HG03280 (cell line): Measurements from ENCODE around the gene VENTX.

Experiments used
- ATAC-seq: cut with Tn5 transposase; IDR thresholded peaks from one replicate; pipeline ENCODE4 v1.9.1; 2021; ENCODE audit warnings: mild to moderate bottlenecking, moderate library complexity; ENCODE audit not compliant: unreplicated experiment

The VENTX gene

DNA sequence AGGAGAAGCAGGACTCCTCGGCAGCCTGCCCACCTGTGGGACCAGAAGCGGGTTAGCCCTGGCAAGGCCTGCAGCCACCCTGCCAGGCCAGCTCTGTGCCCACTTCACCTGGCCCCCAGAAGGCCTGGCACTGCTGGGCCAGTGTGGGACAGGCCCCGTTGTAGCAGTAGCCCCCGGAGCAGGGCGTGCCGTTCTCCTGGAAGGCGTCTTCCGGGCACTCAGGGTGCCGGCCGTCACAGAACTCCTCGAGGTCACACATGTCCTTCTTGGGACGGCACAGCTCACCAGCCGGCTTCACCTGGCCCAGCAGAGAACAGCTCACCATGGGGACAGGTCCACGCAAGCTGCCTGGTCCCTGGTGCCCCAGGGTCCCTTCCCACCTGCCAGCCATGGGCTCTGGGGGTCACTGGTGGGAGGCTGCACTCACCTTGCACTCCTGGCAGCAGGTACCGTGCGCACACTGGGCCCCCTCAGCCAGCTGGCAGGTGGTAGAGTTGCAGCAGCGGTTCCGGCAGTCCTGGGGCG, 33.2 kb downstream of the VENTX start:
- ATAC-seq: no peak

- no peak for ATAC-seq
These were observed 34.1 kb downstream of the VENTX start for GRCh38 chr10:133271521-133272300.

DNA sequence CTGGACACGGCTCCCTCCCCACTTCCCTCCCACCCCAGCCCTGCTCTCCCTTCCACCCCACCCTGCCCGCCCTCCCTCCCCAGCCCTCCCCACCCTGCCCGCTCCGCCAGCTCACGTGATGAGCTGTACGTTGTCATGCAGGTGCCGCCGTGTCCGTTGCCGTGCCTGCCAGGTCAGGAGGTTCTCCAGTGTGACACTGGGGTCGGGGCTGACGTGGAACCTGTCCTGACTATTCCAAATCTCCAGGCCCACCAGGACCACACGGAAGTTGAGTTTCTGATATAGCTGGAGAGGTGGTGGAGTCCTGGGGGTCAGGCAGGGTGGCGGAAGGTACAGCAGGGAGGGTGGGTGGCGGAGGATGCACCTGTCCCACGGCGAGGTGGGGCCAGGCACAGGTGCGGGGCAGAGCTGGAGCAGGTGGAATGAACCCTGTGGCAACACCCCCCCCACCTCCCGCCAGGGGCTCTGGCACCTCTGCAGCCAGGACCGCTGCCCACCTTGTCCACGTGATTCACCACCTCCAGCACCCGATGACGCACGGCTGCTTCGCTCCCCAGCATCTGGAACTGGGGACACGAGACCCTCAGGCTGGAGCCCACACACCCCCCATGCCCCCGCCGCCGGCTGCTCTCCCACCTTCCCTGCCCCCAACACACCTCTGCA, 34.8 kb downstream of the VENTX start:
- ATAC-seq: no peak

DNA sequence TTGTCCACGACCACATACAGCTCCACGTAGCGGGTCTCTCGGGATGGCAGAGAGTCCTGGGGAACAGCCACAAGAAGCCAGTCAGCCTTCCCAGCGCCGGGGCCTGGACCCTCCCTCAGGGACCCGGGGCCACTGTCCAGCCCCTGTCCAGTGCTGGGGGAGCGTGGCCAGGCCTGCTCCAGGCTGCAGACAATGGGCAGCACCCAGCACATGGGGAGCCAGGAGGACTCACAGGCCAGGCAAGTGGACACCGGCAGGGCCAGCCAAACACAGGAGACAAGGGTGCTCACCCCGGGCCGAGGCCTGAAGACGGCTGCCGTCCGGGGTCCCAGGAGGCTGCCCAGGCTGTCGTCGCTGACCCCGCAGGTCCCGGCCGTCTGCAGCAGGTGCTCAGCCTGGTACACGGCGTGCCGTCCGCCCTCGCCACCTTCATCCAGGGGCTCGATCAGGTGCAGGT, 35.3 kb downstream of the VENTX start:
- ATAC-seq: no peak

DNA sequence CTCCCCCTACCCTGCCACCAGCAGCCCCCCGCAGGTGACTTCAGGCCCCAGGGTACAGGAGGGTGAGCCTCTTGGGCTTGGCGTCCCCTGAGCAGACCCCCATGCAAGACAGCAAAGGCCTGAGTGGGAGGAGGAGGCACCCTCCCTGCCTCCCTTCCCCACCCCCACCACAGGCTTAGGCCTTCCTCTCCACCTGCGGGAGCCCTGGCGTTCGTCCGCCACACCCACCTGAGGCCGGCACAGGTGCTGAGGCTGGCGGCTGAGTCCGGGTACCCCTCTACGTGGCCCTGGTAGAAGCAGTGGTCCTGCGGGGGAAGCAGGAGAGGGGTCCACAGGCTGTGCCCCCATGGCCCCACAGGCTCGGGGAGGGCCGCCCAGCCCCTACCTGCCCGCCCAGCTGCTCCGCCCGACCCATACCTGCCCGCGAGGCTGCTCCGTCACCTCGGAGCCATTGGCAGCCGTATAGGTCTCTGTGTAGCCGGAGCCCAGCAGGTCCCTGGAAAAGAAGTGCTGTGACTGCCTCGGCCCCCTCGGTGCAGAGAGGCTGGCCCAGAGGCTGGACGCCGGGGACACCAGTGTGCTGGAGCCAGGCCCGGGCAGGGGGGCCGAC, 36.0 kb downstream of the VENTX start:
- ATAC-seq: no peak

- ATAC-seq: peak; percentile 42
These were observed 37.4 kb downstream of the VENTX start for GRCh38 chr10:133274751-133275683.

DNA sequence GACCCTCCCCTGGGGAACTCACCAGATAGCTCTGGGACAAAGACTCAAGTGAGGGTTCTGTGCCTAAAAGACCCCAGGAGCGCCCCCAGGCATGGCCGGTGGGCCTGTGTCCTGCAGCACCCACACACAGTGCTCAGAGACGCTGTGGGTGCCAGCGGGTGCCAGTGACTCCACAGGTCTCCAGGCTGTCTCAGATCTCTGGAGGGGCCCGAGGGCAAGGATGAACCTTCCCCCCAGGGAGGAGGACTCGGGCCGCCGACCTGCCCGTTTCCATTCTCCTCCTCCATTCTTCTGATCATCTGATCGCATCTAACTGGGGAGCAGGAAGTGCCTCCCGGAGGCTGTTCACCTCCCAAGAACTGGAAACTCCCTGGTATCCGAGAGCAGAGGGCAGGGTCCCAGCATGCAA, 38.0 kb downstream of the VENTX start:
- peak; percentile 28 for ATAC-seq

DNA sequence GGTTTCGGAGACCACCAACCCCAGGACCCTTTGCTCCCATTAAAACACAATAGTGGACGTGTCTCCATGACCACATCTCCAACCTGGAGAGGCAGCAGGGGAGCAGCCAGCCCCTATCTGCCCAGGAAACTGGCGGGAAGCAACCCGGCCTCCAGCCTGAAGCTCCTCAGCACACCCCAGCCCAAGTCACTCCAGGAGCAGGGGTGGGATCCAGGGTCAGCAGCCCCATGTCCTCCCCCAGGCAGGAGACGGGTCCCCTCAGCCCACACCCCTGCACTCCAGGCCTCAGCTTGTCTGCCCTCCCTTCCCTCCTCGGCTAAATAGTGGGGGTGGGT, 38.4 kb downstream of the VENTX start:
- no peak for ATAC-seq

DNA sequence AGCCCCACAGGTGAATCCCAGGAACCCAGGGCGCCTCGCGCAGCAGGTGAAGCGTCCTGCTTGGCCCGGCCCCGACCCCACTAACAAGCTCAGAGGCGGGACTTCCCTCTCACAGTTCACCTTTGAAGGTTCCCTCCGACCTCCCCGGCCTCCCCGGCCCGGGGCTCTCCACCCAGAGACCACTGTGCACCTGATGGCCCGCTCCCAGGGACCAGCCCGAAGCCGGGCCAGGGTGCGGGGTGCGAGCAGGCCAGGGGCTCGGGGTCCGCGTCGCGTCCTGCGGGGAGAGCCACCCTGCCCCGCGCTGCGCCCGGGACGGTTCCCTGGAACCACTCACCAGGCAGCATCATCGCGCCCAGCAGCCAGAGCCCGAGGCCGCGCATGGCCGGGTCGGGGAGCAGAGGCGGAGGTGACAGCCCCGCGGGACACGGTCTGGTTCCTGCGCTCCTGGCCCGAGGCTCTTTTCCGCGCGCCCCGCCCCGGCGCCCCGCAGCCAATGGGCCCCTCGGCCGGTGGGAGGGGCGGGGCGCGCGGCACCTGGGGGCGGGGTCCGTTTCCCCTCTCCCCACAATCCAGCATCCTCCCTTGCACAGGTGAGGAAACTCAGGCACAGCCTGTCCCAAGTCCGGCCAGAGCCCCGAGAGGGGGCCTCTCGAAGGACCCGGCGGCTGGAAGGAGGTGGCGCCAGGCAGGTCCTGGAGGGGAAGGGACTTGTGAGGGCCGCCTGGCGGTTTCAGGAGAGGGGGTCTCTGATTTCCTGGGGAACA, 39.0 kb downstream of the VENTX start, which contains the start of gene ADAM8:
TSS of gene ADAM8 (minus strand) at position 434 of the 767 bp plus-strand sequence. CDS start at position 383, 51 bp downstream.
- ATAC-seq: peak; percentile 55

- no peak for ATAC-seq
These were observed 39.8 kb downstream of the VENTX start for GRCh38 chr10:133277277-133277992.

DNA sequence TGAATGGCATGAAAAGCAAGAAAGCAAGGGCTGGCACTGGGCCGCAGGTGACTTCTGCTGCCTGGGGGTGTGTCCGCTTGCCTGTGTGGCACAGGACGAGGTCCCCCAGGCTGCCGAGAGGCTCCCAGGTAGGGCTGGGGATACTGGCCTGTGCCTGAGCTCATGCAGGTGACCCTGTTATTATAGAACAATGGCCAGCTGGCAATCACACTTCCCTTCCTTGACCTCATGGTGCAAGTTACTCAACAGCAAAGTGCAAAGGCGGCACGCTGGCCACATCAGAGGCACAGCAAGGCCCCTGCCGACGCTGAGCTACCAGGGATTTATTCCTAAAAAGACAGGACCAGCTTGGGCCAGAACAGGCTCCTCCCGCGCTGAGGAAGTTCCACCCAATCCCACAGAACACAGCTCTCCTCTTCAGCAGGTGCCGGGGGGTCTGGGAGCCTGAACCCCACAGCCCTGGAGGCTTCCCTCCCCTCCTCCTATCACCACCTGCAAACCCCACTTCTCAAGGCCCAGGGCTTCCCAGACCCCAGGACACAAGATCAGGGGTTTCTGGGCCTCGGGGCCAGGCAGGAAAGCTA, 40.4 kb downstream of the VENTX start:
- no peak for ATAC-seq

- ATAC-seq: peak; percentile 37
These were observed 41.1 kb downstream of the VENTX start for GRCh38 chr10:133278577-133279265.

DNA sequence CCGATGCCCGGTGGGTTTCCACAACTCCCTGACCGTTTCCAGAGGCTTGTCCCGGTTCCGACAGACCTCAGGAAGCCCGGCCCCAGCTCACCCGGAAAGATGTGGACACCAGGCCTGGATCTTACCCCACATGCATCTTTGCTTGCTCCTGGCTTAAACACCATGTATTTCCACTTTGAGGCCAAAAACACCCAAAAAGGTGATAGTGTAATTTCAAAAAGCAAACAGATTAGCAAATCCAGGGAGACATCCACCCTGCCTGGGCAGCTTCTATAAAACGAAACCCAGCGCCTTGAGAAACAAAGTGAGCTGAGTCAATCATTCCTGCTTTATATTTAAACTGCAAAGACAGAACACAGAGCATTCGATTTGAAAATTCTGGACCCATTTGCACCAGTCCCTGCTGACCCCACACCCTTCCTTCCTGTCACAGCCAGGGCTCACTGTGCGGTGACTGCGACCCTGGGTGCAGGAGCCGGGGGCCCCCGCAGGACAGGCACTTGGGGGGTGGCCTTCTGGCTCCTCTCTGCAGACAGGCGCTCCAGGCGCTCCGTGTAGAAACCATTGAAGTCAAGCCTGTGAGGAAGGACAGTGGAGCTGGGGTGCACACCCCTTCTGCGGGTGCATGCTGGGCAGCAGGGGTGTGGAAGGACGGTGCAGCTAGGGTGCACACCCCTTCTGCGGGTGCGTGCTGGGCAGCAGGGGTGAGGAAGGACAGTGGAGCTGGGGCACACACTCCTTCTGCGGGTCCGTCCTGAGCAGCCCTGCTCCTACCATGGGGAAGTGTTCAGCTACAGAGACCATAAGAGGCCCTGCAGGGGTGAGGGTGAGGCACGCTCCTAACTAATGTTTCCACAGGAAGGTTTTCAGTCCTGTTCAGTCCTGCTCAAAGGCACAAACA, 41.9 kb downstream of the VENTX start:
- ATAC-seq: no peak

GRCh38 chr10:133280391-133281059, 42.9 kb downstream of the VENTX start:
- ATAC-seq: no peak

DNA sequence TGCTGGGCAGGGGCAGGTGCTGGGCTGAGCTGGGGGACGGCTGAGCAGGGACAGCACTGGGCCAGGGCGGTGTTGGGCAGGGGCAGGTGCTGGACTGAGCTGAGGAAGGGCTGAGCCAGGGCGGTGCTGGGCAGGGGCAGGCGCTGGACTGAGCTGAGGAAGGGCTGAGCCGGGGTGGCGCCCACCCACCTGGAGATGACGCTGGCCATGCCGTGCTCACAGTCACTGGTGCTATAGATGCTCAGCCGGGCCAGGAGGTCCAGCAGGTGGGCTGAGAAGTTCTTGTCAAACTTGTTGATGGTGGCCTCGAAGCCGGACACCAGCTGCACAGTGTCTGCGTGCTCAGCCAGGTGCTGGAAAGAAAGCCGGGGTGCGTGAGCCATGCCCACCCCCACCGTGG, 43.4 kb downstream of the VENTX start:
- ATAC-seq: no peak

DNA sequence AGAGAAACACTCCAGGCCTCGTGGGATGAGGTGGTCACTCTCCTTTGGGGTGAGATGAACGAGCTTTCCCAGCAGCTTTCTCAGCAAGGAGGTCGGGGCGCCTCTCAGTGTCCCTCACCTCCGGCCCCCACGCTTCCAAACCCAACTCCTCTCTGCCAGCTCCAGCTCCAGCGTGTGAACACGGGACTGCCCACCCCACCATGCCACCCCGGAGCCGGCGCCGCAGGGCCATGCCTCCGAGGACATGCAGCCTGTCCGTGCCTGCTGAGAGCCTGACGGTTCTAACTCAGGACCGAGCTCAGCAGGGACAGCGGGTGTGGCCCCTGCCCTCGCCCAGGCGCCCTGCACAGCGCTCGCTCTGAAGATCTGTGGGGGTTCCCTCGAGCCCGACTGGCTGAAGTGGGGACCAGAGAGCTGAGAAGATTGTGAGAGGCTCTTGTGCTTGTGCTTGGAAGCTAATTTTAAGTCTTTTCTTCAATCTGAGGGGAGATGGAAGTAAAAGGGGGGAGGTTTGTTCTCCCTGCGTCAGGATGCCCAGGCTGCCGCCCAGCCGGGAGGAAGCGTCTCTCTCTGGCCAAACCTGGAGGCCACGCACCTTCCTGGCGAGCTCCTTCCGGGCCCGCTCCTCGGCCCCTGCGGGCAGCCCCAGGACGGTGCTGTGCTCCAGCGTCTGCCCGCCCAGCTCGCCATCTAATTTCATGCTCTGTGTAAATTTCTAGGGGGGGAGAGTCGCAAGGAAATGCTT, 44.1 kb downstream of the VENTX start:
- no peak for ATAC-seq
